HG03060 (cell line): ENCODE measurements around the gene CEACAM16.

ENCODE experiments used
- ATAC-seq: cut with Tn5 transposase; IDR thresholded peaks from one replicate; pipeline ENCODE4 v1.9.1; 2021; ENCODE audit warnings: low read depth, moderate number of reproducible peaks; ENCODE audit not compliant: unreplicated experiment

CEACAM16 gene

GRCh38 chr19:44757735-44758505 lies 59.0 kb downstream of the CEACAM16 start:
- no peak for ATAC-seq

GRCh38 chr19:44758596-44758995 lies 59.6 kb downstream of the CEACAM16 start:
- no peak for ATAC-seq

GRCh38 chr19:44759083-44759804 lies 60.3 kb downstream of the CEACAM16 start:
- no peak for ATAC-seq
